A549 (cell line): ENCODE data around the gene NTN5. TPM values are rescaled to one million over a fixed set of nuclear protein-coding genes. Genes with fewer than 3 reads are reported as not detected.

Source experiments
- ATAC-seq, 2 experiments: fragments of 200-7000 bp in 1 of 2; fragments of >200 bp in 1 of 2; cut with Nextera tagmentation in 1 of 2; cut with Tn5 transposase in 1 of 2; 3 replicates each; pipeline versions ENCODE4 v1.8.0 to v1.9.1; 2018 to 2020; ENCODE audit warnings: mild to moderate bottlenecking in 1 of 2, moderate library complexity in 1 of 2
- CTCF ChIA-PET: fragments of 300-600 bp; sonication (Branson Sonifier 250); formaldehyde crosslinking; extraction: SDS; loops from one replicate; lab custom pipeline; 2021; ENCODE audit warnings: antibody characterized with exemption, inconsistent platforms; lab: Yijun Ruan, JAX
- POLR2A ChIA-PET: fragments of 350-600 bp; formaldehyde crosslinking; extraction: SDS; loops from one replicate; lab custom pipeline; 2021; ENCODE audit warnings: antibody characterized with exemption, inconsistent platforms; lab: Yijun Ruan, JAX
- DNase-seq, 2 experiments: peaks; one replicate each; pipeline versions ENCODE4 v3.0.0 to v3.0.0-alpha.2; 2011 to 2016; ENCODE audit warnings: low read depth in 1 of 2, low spot score in 1 of 2
- FAIRE-seq: peaks from 2 replicates; lab custom pipeline; 2011; peaks lifted over from hg19 to GRCh38; lab: Jason Lieb, UNC
- H3K27ac ChIP-seq, 2 experiments: fragments of >200 bp; sonication (Bioruptor Twin); formaldehyde crosslinking; 3 replicates each; pipeline ENCODE4 v1.5.1; 2016 to 2017
- H3K4me1 ChIP-seq: fragments of >200 bp; sonication (Bioruptor Twin); formaldehyde crosslinking; 3 replicates; pipeline ENCODE4 v1.6.1; 2016
- H3K4me2 ChIP-seq: fragments of >200 bp; sonication (Bioruptor Twin); formaldehyde crosslinking; 3 replicates; pipeline ENCODE4 v1.6.1; 2016
- H3K4me3 ChIP-seq: fragments of >200 bp; sonication (Bioruptor Twin); formaldehyde crosslinking; 3 replicates; pipeline ENCODE4 v1.5.1; 2016
- H3K9me3 ChIP-seq: fragments of >200 bp; sonication (Bioruptor Twin); formaldehyde crosslinking; 3 replicates; pipeline ENCODE4 v1.6.1; 2016
- ATOH8 ChIP-seq: fragments of 250-450 bp; sonication (Bioruptor Pico); IDR thresholded peaks from 2 replicates; pipeline ENCODE4 v1.5.0; 2020; ENCODE audit warnings: low read depth, mild to moderate bottlenecking, moderate library complexity
- E2F6 ChIP-seq: IDR thresholded peaks from 2 replicates; pipeline ENCODE4 v1.6.1; 2012; ENCODE audit warnings: low read depth, borderline replicate concordance
- EHF ChIP-seq: fragments of 250-450 bp; sonication (Bioruptor Pico); IDR thresholded peaks from 2 replicates; pipeline ENCODE4 v1.5.0; 2020; ENCODE audit warnings: mild to moderate bottlenecking
- ELK1 ChIP-seq: fragments of 150-350 bp; IDR thresholded peaks from 2 replicates; pipeline ENCODE4 v1.6.1; 2014; ENCODE audit warnings: low read depth, mild to moderate bottlenecking, low read length
- FOSL2 ChIP-seq, 2 experiments: fragments of 450-650 bp in 1 of 2; fragments of >200 bp in 1 of 2; sonication (Bioruptor Twin) in 1 of 2; formaldehyde crosslinking; IDR thresholded peaks; 2 replicates each; pipeline versions ENCODE4 v1.5.0 to v1.6.1; 2016 to 2020; ENCODE audit warnings: mild to moderate bottlenecking in 1 of 2, moderate library complexity in 1 of 2
- HDAC2 ChIP-seq: fragments of 200-600 bp; sonication (generic); IDR thresholded peaks from 2 replicates; pipeline ENCODE4 v1.6.1; 2016
- JUN ChIP-seq, 2 experiments: fragments of >200 bp; sonication (Bioruptor Twin); formaldehyde crosslinking; IDR thresholded peaks; 2 replicates in 1 of 2; 3 replicates in 1 of 2; pipeline ENCODE4 v1.6.1; 2016 to 2017
- JUNB ChIP-seq: fragments of >200 bp; sonication (Bioruptor Twin); formaldehyde crosslinking; IDR thresholded peaks from 2 replicates; pipeline ENCODE4 v1.6.1; 2016
- MAX ChIP-seq: IDR thresholded peaks from 2 replicates; pipeline ENCODE4 v1.6.1; 2012
- NFE2L2 ChIP-seq: fragments of 150-350 bp; conservative IDR thresholded peaks from 2 replicates; pipeline ENCODE4 v1.6.1; 2014; ENCODE audit warnings: low read length
- POLR2A ChIP-seq: IDR thresholded peaks from 2 replicates; pipeline ENCODE4 v1.6.1; 2012; ENCODE audit warnings: mild to moderate bottlenecking, low read length
- RCOR1 ChIP-seq: fragments of 150-350 bp; IDR thresholded peaks from 2 replicates; pipeline ENCODE4 v1.6.1; 2014; ENCODE audit warnings: antibody characterized with exemption, low read length, low read depth
- RFX5 ChIP-seq: fragments of 450-650 bp; IDR thresholded peaks from 2 replicates; pipeline ENCODE4 v1.7.1; 2014; ENCODE audit warnings: antibody characterized with exemption, mild to moderate bottlenecking, moderate library complexity
- SREBF2 ChIP-seq: fragments of 450-650 bp; IDR thresholded peaks from 2 replicates; pipeline ENCODE4 v1.6.1; 2014; ENCODE audit warnings: mild to moderate bottlenecking, moderate library complexity
- ZNF302 ChIP-seq: fragments of 250-450 bp; sonication (Bioruptor Pico); IDR thresholded peaks from 2 replicates; pipeline ENCODE4 v1.9.0; 2021; ENCODE audit warnings: inconsistent platforms, mild to moderate bottlenecking, moderate library complexity
- ZSCAN20 ChIP-seq: fragments of 250-450 bp; sonication (Bioruptor Pico); IDR thresholded peaks from 2 replicates; pipeline ENCODE4 v1.8.0; 2022; ENCODE audit warnings: mild to moderate bottlenecking, moderate library complexity
- WGBS: methylation state at CpG from one replicate; pipeline ENCODE4 v1.1.6; 2017; ENCODE audit errors: missing lambda C conversion rate; 5-methylcytosine and 5-hydroxymethylcytosine counted together
- polyA plus RNA-seq, 4 experiments: library from polyadenylated mRNA; depleted of rRNA in 3 of 4; stranded (reverse); fragments of >200 nt; fragmentation: RNase III in 1 of 4; extraction: RNeasy Plus Mini Kit Qiagen cat#74134 plus additional on column Dnase treatment in 1 of 4; gene quantifications; 2 replicates in 3 of 4; 3 replicates in 1 of 4; pipeline ENCODE4 v1.2.3, GENCODE V29; 2011 to 2017

Gene NTN5
- polyA plus RNA-seq, 2 of the 4 experiments (the other 2 are of a cell fraction): 0.18 to 0.22 TPM

GRCh38 chr19:48664476-48664875 is 8.3 kb downstream of the NTN5 start:
- H3K4me2 ChIP-seq: no peak overlapping the region
- H3K4me1 ChIP-seq: no peaks in the 10 kb centered on the region
- H3K4me3 ChIP-seq: no peak overlapping the region
- FAIRE-seq (no peak), DNase-seq (no peak), ATAC-seq (no peak)
- ChIA-PET CTCF (interaction anchor here (0.8 to 7.8 kb wide), 5 partner anchors 11 to 178 kb away, joined by 3 to 68 read pairs (median 5); partner anchors contain the start of gene CA11), POLR2A (no interaction called here)
- TF ChIP-seq E2F6: no peak
- no peak for TF ChIP-seq SREBF2
- no peak for TF ChIP-seq NFE2L2
- no peak for TF ChIP-seq RCOR1
- no peak for TF ChIP-seq ZSCAN20 (CRISPR knock-in tag)
- no peak for TF ChIP-seq ZNF302 (CRISPR knock-in tag)
- TF ChIP-seq JUNB: no peak
- no peak for TF ChIP-seq JUN (IDR thresholded peaks at IDR 0.05)
- TF ChIP-seq EHF: no peak
- WGBS: 83% methylated on average over 14 of the region's 14 CpGs
- H3K9me3 ChIP-seq: no peaks in the 10 kb centered on the region
- no peak overlapping the region for H3K27ac ChIP-seq

GRCh38 chr19:48663667-48664066 is 9.2 kb downstream of the NTN5 start:
- Histone ChIP-seq H3K4me2 (no peak overlapping the region), H3K27ac (no peak overlapping the region), H3K9me3 (no peaks in the 10 kb centered on the region), H3K4me1 (no peaks in the 10 kb centered on the region), H3K4me3 (no peak overlapping the region)
- POLR2A ChIA-PET: no interaction called here
- CTCF ChIA-PET: interaction anchor here (0.6 to 7.8 kb wide), 3 partner anchors 12 to 18 kb away, joined by 3 to 68 read pairs (median 8); partner anchors contain the start of gene CA11
- TF ChIP-seq ELK1: no peak
- no peak for TF ChIP-seq HDAC2
- ATAC-seq (no peak), FAIRE-seq (no peak), DNase-seq (no peak)
- WGBS: 79% methylated on average over 4 of the region's 4 CpGs

GRCh38 chr19:48661711-48662090 is 11.1 kb downstream of the NTN5 start:
- Histone ChIP-seq H3K9me3 (no peaks in the 10 kb centered on the region), H3K4me2 (no peak overlapping the region), H3K4me1 (no peaks in the 10 kb centered on the region), H3K27ac (no peak overlapping the region), H3K4me3 (no peak overlapping the region)
- ChIA-PET POLR2A (no interaction called here), CTCF (interaction anchor here (1.0 to 7.8 kb wide), 3 partner anchors 9 to 16 kb away, joined by 3 to 68 read pairs (median 6); no protein-coding TSS in a partner anchor)
- TF ChIP-seq ATOH8 (CRISPR knock-in tag): no peak
- no peak for TF ChIP-seq POLR2A
- DNase-seq (no peak), ATAC-seq (no peak), FAIRE-seq (no peak)
- WGBS: 92% methylated on average over 36 of the region's 50 CpGs

GRCh38 chr19:48660852-48661710 is 11.7 kb downstream of the NTN5 start:
- peak; percentile 70 to 88 for ATAC-seq
- TF ChIP-seq ZSCAN20 (CRISPR knock-in tag) (no peak), MAX (peak; percentile 95), RFX5 (peak; percentile 99), FOSL2 (IDR thresholded peaks at IDR 0.05) (no peak), FOSL2 (CRISPR knock-in tag; IDR thresholded peaks at IDR 0.05) (peak; percentile 83), E2F6 (peak; percentile 99)
- WGBS: 60% methylated on average over 35 of the region's 35 CpGs
- CTCF ChIA-PET: interaction anchor here (1.0 to 7.8 kb wide), 3 partner anchors 8 to 15 kb away, joined by 3 to 68 read pairs (median 6); no protein-coding TSS in a partner anchor
- Histone ChIP-seq H3K27ac (peak overlapping the region; percentile 5 to 61; a peak in 3 of 6 replicates), H3K4me2 (peak overlapping the region; percentile 29), H3K4me3 (no peak overlapping the region), H3K4me1 (no peaks in the 10 kb centered on the region), H3K9me3 (no peaks in the 10 kb centered on the region)
- peak; percentile 91 for FAIRE-seq
- peak; percentile 91 to 96 for DNase-seq
- POLR2A ChIA-PET: no interaction called here
